GM06990 (cell line): ENCODE results near the gene TSPAN4.

ENCODE experiments used
- DNase-seq: peaks from one replicate; pipeline ENCODE4 v3.0.0-alpha.2; 2011; ENCODE audit not compliant: insufficient read length; ENCODE audit errors: extremely low read depth
- H3K27me3 ChIP-seq: replicated peaks from 2 replicates; pipeline ENCODE4 v1.6.0; 2011; ENCODE audit warnings: low read length; ENCODE audit not compliant: control insufficient read depth, insufficient read depth
- H3K36me3 ChIP-seq: 2 replicates; pipeline ENCODE4 v1.5.1; 2011; ENCODE audit warnings: low read length; ENCODE audit not compliant: control insufficient read depth, insufficient read depth
- H3K4me3 ChIP-seq: replicated peaks from 2 replicates; pipeline ENCODE4 v1.5.1; 2011; ENCODE audit warnings: low read depth, mild to moderate bottlenecking, control low read depth, low read length
- CTCF ChIP-seq: IDR thresholded peaks from 2 replicates; pipeline ENCODE4 v1.5.1; 2011; ENCODE audit warnings: low read length, control low read depth, mild to moderate bottlenecking, inconsistent platforms; ENCODE audit not compliant: insufficient read depth, poor library complexity, severe bottlenecking

The TSPAN4 gene

DNA sequence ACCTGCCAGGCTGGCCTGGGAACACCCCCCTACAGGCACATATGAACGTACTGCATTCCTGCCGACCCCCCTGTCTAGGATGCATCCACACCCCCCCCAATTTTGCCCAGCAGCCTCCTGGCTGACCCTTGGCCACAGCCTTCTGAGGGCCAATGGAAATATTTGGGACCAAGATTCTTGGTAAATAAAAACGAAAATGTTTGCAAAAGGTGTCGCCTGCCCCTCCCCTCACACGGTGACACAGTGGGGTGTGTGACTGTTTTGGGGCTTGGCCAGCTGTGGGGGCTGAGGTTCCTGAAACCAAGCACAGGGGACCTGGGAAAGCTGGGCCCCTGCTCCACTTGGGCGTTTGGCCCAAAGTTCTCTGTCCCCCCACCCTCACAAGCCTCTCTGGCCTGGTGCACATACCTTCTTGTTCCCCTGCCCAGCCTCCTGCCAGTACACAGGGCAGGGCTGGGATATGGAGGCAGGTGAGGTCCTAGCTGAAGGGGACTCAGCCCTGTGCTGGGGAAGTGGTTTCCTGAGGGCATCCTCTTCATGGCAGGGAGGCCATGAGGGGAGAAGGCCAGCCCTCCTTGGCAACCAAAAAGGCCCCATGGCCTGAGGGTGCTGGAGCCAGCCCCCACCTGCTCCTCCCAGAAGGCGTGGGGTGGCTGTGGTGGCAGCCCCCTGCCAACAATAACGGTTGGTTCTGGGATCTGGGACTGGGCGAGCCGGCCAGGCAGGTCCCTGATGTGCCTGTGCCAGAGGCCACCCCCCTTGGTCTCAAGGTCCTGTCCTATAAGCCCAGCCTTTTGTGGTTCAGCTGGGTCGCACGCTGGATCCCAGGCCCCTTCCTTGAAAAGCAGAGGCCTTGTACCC lies 17.1 kb upstream of the TSPAN4 start:
- Histone ChIP-seq H3K36me3 (peaks cover 4% of the 10 kb centered on the region; the same call in 1 of the 2 replicates), H3K4me3 (no peak overlapping the region), H3K27me3 (no peaks in the 10 kb centered on the region)
- no peak for DNase-seq
- no peak for TF ChIP-seq CTCF

DNA sequence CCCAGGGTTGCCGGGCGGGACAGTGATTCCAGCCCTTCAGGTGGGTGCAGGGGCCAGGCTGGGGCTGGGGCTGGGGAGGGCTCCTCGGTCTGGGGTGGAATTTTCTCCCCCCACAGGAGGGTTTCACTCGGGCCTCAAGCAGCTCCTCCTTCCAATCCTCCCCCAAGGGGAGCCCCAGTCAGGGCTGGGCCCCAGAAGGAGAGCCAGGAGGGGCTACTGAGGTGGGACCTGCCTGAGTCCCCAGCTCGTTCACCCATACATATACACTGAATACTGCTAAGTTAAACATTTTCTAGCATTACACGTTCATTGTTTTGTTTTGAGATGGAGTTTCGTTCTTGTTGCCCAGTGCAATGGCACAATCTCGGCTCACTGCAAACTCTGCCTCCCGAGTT lies 16.4 kb upstream of the TSPAN4 start:
- no peaks in the 10 kb centered on the region for H3K27me3 ChIP-seq
- no peak overlapping the region for H3K4me3 ChIP-seq
- no peak for DNase-seq
- peaks cover 4% of the 10 kb centered on the region; the same call in 1 of the 2 replicates for H3K36me3 ChIP-seq
- TF ChIP-seq CTCF: no peak

- H3K36me3 ChIP-seq: peaks cover 4% of the 10 kb centered on the region; the same call in 1 of the 2 replicates
- H3K4me3 ChIP-seq: peak overlapping the region; percentile 67
- peaks cover 1% of the 10 kb centered on the region; the same call in 1 of the 2 replicates for H3K27me3 ChIP-seq
- DNase-seq: no peak
- TF ChIP-seq CTCF: no peak
Observed at GRCh38 chr11:826836-827145, 15.9 kb upstream of the TSPAN4 start.

- peak; percentile 82 for DNase-seq
- Histone ChIP-seq H3K27me3 (peaks cover 1% of the 10 kb centered on the region; the same call in 1 of the 2 replicates), H3K4me3 (peak overlapping the region; percentile 67), H3K36me3 (peaks cover 4% of the 10 kb centered on the region; the same call in 1 of the 2 replicates)
- no peak for TF ChIP-seq CTCF
Observed at GRCh38 chr11:827146-827896, 15.3 kb upstream of the TSPAN4 start.

DNA sequence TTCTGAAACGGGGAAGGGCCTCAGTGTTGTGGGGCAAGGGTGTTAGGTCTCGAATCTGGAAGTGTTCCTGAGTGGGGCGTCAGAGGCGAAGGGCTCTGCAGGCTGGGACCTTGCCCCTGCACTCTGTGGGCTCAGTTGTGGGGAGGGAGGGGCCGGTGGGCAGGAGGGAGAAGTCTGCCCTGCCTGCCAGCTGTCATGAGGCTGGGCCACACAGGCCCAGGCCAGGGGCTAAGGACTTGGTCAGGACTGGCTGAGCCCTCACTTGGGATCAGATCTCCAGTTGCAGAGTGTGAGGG lies 14.8 kb upstream of the TSPAN4 start, which contains the start of gene CRACR2B:
CRACR2B (plus strand) TSS at position 23 of the 296 bp plus-strand sequence. CDS start 689 bp downstream, outside the sequence.
- peak within 1 kb of the TSS; percentile 67 for H3K4me3 ChIP-seq

More for the DNA sequence above, 14.8 kb upstream of the TSPAN4 start, which contains the start of gene CRACR2B:
- Histone ChIP-seq H3K36me3 (0 out of 2 replicates have a peak, but pooled peaks cover 2% of the 10 kb centered on the region), H3K27me3 (peaks cover 1% of the 10 kb centered on the region; the same call in 1 of the 2 replicates)
- DNase-seq: no peak
- TF ChIP-seq CTCF: no peak
